Activated naive CD4-positive, alpha-beta T cell (primary cell): ENCODE results near the gene TRPC4.

Experiments
- DNase-seq, 4 experiments: peaks; one replicate each; lab custom pipeline; 2025; lab: John Stamatoyannopoulos, UW

The TRPC4 gene

DNA sequence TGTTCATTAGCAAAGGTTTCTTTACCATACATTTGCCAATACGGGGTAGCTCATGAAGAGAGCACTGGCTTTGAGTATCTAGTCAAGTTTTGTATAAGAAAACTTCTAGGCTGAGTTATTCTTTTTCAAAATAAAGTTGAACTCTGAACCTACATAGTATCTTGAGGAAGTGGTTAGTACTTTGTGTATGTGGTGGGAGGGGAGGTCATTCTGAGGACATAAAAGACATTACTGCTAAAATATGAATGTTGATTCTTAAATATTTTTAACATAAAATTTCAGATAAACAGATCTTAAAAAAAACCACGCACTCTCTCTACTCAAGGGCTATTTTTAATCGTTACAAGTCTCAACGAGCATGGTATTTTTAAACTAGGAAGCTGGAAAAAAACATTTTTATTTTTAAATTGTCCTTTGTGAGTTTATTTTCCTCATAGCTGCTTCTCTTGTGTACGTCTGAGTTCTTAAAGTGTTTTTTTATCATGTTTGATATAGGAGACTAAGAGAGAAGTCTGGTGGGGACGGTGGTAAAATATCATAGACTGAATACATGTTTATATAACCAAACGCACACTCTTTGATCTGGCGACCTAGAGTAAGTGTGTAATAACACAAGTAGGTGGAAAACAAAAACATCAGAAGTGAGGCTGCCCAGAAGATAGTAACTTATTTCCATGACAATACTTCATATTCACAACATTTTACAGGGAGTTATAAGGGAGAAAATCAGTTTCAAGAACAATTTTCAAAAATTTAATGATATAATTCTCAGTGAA, 153.0 kb downstream of the TRPC4 start:
- no peak for DNase-seq

DNA sequence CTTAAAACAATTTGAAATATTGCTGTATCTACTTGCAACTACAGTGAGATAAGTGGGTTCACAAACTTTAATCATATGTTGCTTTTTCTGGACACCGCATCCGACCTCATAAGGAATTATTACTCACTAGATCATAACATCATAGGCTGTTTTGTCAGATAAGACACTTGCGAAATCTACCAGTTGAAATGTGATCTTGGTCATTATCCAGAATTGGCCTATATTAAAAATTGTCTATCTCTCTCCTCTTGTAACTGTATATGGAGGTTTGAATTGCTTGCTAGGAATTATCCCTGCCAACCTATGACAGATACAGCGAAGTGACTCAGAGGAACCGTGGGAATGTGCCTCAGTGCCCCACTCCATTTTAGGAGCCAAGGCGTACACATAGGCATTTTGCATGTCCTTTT, 154.0 kb downstream of the TRPC4 start:
- no peak for DNase-seq

DNA sequence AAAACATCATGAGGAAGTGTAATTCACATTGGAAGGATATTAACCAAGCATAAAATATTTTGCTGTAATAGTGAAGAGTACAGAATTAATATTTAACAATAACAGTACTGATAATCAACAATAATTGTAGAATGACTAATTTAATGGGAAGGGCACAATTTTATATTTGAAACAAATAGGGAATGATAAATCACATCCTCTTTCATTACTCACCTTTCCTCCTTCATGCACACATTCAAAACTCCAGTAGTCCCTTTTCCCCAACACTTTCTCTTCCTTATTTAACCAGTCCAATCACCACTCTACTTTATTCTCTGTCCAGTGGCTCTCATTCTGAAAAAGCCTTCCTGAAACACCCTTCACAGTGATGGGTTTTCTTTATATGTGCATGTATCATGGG, 160.3 kb downstream of the TRPC4 start:
- no peak for DNase-seq

DNA sequence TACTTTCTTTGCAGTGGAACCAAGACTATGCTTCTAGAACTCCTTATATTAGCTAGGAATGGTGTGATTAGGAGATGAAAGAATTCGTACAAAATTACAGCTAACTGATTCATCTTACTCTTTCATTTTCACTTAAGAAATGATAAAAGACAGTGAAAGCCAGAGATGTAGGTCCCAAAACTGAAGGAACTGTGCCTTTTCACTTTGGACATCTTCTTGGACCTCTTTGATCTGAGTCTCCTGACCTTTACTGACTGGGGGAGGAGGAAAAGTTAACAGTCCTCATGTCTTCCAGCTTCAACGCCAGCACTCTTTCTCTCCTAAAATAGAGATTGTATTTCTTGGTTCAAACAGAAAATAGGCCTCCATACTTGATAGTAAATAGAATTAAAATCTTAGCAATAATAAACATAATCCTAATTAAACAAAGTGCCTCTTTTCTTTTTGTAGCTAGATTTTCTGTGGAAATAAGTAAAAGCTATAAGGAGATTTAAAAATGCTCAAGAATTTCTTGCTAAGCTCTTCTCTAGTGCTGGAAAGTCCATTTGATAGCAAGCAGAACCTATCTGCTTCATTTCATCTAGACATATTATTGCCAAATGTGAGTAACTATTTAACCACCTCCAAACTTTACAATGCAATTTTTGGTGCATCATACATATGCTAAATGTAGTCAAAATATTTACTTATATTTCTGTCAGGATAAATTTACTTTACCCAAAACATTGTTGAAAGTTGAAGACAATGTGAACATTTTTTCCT, 161.7 kb downstream of the TRPC4 start:
- no peak for DNase-seq

DNA sequence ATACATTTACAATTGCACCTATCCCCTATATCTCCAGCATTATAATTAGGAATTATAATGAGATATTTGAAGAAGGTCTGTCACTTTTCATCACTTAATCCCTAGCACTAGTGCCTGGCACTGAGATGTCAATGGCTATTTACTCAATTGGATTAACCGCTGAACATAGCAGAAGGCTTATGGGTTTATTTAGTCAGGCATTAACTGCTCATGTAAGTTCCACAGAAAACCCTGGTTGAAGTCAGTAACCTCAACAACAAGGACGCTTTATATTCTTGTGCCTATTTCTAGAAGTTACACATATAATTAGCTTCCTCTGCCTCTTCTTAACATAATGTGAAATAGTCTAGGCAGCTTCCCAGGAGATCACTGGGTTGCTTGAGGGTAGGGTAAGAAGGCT, 163.5 kb downstream of the TRPC4 start:
- no peak for DNase-seq

DNA sequence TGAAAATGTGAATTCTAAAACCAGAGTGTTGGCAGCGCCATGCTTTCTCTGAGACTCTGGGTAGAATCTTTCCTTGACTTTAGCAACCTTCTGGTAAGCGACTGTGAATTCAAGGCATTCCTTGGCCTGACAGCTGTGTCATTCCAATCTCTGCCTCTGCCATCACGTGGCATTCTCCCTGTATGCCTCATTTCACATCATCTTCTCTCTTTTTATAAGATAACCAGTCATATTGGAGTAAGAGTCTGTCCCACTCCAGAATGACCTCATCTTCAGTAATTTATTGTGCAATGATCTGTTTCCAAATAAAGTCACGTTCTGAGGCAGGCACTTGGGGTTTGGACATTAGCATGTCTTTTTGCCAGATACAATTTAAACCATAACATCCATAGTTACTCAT, 167.6 kb downstream of the TRPC4 start:
- DNase-seq, result no peak

DNA sequence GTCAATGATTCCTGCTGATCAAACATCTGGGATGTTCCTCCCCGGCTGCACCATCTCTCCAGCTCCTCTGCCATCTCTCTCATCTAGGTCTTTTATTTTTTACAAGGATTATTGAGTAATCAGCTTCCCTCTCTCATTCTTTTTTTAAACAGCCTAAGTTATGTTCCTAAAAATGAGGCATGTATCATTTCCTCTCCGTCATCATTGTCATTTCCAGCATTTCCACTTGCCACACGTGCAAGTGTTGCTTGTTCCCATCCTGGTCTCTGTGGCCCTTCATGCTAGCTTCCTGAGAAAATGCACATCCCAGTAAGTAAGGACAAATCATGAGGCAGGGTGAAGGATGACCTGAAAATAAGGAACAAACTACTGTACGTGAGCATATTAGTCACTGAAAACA, 168.3 kb downstream of the TRPC4 start:
- DNase-seq, result no peak

DNA sequence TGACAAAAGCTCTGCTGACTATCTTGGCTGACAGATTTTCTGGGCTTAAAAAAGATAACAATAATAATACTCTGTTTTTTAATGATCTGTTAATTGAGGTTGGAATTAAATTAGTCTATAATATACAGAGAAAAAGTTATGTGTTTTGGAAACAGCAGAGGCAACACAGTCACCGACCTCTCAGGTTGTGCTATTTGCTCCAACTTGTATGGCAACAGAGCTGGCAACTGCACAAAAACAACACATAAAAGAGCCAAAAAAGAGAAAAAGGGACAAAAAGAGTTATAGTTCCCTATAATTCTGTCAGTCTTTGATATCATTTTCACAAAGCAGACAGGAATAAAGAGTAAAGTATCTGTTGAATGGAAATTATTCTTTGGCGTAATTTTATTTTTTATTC, 168.7 kb downstream of the TRPC4 start:
- DNase-seq, result no peak

DNA sequence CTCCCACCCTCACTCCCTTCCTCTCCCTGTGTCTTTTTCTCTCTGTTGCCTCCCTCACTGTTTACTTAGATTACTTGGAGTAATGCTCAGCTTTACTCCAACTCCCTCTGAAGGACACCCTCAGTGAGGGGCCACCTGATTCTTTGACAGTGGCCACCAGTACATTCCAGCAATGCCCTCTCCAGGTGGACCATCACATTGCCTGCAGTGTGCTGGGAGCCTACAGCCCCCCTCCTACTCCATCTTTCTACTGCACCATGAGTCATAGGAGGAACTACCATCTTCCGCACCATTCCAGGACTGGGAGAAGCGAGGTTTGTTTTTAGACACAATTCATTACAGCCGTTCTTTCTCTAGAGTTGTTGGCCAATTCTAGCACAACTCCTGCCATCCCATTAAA, 174.4 kb downstream of the TRPC4 start:
- DNase-seq, result no peak

DNA sequence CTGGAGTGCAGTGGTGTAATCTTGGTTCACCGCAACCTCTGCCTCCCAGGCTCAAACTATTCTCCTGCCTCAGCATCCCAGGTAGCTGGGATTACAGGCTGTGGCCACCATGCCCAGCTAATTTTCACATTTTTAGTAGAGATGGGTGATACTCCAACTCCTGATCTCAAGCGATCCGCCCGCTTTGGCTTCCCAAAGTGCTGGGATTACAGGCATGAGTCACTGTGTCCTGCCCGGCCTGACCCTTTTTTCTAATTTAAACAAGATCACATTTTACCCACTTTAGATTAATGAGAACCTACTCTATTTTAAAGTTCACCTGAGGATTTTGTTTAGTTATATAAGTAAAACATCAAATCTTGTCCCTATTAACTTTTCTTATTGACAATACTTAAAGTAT, 179.2 kb downstream of the TRPC4 start:
- no peak for DNase-seq

DNA sequence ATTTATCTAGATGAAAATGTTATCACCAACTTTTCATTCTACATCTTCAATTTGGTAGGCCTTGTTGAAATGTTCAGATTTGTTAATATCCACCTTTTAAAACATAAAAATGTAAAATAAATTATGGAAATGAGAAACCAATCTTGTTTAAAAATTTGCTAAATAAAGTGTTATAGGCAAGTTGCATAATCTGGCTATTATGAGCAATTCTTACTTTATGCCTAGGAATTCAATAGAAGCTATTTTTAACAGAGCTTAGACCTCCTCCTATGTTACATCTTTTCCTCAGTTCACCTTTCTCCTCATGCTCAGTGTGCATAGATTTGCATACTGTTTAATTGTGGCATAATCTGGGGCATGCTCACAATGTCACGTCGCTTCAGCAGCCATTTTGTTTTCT, 183.1 kb downstream of the TRPC4 start:
- no peak for DNase-seq

DNA sequence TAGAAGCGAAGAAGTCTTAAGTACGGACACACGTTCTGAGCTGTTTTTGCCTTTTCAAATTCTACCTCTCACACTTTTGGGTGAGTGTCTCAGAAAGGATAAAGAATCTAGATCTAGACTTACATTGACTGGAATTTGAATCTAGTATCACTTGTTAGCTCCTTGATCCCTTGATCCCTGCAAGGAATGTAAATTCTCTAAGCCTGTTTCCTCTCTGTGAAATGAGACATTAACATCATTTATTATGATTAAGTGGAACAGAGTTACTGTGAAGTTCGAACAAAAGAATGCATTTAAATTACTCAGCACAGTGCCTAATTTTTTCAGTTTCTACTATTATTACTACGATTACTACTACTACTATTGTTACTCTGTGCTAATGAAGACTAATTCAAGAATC, 184.4 kb downstream of the TRPC4 start:
- no peak for DNase-seq

DNA sequence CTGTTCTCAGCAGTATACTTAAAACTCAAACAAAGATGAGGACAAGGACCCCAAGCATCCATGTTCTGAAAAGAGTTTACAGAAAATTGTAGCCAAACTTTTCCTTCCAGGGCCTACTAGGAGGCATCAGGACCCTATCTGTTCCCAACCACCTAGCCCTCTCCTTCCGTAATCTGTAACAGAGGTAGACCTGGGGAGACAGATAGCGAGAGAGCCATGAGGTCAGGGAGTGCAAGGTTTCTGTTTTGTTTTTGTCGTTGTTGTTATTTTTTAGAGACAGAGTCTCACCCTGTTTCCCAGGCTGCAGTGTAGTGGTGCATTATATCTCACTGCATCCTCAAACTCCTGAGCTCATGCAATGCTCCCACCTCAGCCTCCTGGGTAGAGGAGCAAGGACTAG, 187.1 kb downstream of the TRPC4 start:
- no peak for DNase-seq

DNA sequence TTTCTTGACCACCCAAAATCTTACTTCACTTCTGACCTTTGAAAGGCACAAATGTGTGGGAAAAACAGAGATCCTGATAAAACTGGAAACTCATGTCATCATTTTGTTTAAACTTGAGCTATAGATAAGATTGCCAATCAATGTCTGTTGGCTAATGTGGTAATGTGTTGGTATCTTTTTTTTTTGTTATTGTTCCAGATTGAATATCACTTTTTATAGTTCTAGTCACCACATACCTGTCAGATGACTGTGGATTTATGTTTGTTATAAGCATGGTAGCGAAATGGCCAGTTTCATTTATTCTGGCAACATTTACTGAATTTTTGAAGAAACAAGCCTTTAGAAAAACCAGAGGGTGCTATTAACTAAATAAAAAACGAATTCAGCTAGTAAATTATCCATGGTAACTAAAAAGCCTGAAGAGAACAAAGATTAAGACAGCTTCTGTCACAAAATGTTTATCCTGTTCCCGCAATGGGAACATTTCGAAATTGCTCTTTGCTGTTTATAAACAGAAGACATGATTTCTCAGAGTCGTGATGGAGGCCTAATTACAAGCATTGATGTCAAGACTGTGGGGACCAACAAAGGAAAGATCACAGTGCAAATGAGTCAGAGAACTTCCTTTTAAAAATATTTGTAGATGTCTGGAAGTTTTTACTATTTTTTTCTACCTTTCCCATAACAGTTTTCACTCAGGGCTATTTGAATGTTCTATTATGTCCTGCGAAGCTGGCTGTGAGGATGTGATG, 188.1 kb downstream of the TRPC4 start:
- no peak for DNase-seq

DNA sequence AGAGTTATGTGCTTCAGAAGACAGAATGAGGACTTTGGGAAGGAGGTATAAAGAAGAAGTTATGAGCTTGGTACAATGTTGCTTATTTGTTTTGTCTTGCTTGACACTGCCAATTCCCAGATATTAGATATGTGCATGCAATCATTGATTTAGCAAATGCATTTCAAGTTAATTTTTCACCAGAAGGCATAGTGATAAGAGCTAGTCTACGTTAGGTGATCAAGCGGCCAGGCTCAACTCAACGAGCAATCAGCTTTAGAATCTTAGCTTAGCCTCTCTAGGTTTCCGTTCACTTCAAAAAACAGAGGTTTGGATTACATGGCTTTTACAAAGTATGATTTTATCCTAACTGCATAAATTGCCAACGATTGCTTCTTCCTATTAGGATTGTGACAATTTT, 189.4 kb downstream of the TRPC4 start:
- DNase-seq, result no peak

DNA sequence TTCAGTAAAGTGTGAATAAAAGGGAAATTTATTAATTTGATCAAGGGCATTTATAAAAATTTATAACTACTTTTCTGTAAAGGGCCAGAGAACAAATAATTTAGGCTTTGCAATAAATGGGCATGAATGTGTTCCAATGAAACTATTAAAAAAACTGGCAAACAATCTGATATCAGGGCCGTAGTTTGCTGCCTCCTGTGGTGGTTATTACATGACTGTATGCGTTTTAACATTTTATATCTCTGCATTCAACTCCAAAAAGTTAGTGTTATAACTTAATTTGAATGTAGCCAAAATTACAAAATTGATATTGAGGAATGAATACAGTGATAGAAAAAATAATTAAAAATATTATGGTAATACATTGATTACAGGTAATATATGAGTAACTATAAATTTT, 190.5 kb downstream of the TRPC4 start:
- DNase-seq, result no peak

DNA sequence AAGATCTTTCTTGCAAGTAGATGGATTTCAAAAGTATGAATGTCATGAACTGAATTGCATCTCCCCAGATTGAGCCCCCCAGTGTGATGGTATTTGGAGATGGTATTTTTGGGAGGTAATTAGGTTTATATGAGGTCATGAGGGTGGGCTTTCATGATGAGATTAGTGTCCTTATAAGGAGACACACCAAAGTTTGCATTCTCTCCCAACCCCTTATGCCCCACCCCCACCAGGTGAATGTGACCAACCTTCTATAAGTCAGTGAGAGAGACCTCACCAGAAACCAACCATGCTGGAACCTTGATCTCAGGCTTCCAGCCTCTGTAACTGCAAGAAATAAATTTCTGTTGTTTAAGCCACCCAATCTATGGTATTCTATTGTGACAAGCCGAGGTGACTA, 199.7 kb downstream of the TRPC4 start:
- no peak for DNase-seq

DNA sequence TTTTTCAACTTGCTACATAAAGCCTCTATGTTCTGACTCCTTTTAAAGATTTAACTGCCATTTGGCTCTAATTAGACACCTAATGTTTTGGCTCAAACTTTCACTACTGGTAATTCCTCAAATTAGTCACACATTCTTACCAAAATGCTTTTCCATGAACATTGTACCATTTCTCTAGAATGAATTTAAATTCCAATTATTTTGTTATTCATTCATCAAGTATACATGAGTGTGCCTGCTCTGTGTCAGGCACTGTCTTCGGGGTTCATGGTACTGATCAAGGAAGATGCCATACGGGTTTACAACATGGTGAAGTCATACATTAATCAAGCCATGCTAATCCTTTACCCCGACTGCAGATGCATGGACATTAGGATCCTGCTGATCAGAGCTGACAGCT, 201.9 kb downstream of the TRPC4 start:
- no peak for DNase-seq

DNA sequence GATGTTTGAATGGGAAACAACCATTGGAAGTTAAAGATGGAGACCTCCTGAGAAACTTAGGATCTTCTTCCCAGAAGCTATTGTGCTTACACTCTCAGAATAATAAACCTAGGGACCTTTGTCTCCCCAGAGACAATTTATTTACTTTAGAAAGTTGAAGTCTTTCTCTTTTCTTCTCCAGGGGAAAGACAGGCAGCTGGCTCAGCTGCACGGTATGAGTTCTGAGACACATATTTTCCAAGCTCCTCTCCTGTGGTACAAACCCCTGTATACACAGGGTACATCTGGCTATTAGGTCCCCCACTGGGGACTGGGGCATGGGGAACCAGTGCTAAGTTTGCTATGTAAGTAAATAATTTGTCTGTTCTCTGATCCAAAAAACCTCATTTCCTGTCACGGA, 203.5 kb downstream of the TRPC4 start:
- no peak for DNase-seq

DNA sequence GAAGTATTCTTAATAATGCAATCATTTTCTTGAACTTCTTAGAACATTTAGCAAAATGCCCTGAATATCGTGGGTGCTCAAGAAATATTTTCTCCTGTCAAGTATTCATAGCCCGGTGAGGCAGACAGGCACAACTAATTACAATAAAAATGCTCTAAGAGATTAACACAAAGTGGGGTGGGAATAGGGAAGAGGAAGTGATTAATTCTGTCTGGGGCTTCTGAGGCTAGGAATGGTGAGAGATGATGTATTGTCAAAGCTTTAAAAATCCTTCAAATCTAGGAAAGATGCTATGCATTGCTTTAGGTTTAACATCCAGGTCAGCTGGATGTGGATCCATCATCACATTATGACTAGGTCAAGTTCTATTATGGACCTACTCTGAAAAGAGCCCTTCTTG, 204.2 kb downstream of the TRPC4 start:
- DNase-seq, result no peak

DNA sequence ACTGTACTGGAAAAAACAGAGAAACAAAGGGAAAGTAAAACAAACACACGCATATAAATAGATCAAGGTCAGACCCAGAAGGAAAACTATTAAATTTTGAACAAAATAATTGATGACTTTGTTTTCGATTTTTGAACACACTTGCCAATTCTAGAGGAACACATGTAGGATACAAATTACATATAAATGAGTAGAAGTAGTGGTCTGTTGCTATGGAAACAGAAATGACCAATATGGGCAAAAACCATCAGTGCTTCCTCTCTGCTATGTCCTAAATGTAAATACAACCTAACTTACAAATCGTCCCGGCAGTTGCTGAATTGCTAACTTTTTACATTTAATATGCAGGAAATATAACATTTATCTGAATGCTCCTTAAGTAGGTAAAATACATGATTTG, 205.8 kb downstream of the TRPC4 start:
- DNase-seq, result no peak

DNA sequence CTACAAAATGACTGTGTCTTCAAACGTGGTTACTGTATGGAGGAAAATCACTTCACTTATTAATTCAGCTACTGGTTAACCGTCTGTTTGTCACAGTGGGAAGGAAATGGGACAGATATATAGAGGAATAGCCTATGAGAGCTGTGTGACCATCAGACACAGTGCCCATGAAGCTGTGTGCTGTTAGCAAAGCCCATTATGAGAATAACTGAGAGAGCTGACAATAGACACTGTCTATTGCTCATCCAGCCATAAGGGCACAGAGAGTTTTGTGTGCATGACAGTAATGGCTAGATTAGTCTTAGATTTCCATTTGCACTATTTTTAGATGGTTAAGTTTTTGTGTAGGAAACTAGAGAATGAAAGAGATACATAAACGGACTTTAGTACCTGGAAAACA, 206.9 kb downstream of the TRPC4 start:
- no peak for DNase-seq

DNA sequence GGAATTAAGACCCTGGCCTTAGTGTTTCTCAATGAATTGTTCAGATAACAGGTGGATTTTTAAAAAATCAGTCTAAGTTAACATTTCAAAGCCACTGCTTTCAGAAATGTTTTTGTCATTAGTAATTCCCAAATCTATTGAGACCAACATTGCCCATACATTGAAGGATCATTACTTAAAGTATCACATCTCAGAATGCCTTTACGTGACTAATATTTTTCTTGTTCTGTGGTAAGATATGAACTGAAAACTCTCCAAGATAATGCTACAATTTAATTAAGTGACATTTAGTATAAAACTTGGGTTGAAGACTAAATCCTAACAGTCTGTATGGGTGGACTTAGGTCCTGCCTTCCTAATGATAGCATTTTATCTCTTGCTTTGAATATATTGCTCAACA, 211.6 kb downstream of the TRPC4 start:
- no peak for DNase-seq
